ENCODE results near the gene CEMIP.

DNA sequence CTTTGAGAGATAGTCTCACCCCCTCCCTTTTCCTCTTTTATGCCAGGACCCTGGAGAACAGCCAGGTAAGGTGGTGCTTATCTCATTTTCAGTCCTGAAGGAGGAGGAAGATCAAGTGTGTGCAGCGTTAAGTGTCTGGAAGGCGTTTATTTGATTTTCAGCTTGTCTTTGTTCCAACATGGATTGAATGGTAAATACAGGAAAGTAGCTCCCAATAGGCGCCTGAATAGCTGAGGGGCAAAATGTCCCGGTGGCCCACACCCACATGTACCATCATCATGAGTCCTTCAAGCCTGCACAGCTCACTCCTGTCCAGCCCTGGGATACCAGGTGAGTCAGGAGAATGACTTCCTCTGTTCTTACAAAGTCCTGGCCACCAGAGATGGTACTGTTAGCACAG is 73.5 kb downstream of the CEMIP start:
- TF ChIP-seq CTCF (IDR thresholded peaks at IDR 0.05; ENCODE audit: insufficient read depth, low read length, poor library complexity, severe bottlenecking) (no peak), EZH2phosphoT487 (conservative IDR thresholded peaks at IDR 0.05; ENCODE audit: low read length) (no peak)

All from SU-DHL-6 (cell line).